ENCODE data around the gene EVL. TPM values are rescaled to one million over a fixed set of nuclear protein-coding genes. Genes with fewer than 3 reads are reported as not detected.

EVL gene
- total and polyA plus RNA-seq, 2 of the 8 experiments (the other 6 are each of a cell fraction or from before 2014, with no cell fraction given) = 30.7 to 64.6 TPM

- TF ChIP-seq ATF2 (IDR thresholded peaks at IDR 0.05; ENCODE audit: low read length) (no peak), SRF (IDR thresholded peaks at IDR 0.05; ENCODE audit: low read depth, low read length) (no peak)
These were observed 14.4 kb downstream of the EVL start (continued) for GRCh38 chr14:100079726-100080005.

Measured in H1 (cell line).